ENCODE results near the gene COX6B2. TPM values are rescaled to one million over a fixed set of nuclear protein-coding genes. Genes with fewer than 3 reads are reported as not detected.

The COX6B2 gene
- polyA plus RNA-seq, 1 donor = 0.15 TPM

GRCh38 chr19:55362174-55362989 lies 7.9 kb upstream of the COX6B2 start:
- DNase-seq (ENCODE audit: low read depth) = no peak

GRCh38 chr19:55360902-55361301 lies 6.4 kb upstream of the COX6B2 start:
- DNase-seq (ENCODE audit: low read depth) = no peak

DNA sequence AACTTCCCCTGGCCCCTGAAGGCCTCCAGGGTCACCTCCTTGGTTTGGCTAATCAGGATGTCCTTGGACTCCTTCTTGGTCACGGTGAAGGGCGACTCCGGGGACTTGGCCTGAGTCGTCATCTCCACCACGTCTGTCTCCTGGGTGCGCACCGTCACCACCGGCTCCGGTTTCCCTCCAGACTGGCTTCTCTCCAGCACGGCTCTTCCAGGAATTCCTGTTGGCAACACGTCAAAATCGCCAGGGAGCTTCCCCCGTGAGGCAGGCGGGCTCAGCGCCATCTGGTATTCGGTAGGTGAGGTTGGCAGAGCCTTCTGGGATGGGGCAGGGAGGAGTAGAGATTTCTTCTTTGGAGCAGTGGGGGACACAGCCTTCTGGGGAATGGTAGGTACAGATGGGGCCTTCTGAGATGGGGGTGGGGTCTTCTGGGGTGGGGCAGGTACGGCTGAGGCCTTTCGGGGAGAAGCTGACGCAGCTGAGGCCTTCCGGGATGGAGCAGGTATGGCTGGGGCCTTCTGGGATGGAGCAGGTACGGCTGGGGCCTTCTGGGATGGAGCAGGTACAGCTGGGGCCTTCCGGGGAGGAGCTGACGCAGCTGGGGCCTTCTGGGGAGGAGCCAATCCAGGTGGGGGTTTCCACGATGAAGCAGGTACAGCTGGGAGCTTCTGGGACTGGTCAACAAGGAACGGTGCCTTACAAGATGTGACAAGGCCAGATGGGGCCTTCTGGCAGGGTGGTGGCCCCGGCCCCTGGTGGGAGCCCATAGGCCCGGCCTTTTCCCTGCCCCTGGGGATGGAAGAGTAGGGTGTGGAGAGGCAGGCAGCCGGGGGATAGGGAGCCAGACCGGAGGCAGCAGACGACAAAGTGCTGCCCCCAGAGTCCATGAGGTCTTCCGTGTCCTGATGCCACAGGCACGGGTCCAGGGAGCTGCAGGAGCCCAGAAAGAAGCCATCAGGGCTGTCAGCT lies 4.7 kb upstream of the COX6B2 start:
- no peak for DNase-seq (ENCODE audit: low read depth)

DNA sequence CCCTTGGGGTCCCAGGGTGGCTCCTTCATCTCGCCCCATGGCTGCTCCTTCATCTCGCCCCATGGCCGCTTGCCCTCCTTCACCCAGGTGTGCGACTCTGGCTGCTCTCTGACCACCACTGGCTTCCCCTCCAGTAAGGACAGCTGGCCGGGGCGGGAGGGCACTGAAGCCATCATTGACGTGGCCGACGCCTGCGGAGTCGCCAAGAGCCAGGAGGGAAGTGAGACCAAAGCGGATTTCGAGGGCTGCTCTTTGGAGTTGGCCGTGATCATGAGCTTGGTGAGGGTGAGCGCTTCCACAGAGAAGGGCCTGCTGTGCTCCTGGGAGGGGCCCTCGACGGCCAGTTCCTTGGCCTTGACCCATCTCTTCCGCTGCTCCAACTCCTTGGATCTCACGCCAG lies 4.0 kb upstream of the COX6B2 start:
- no peak for DNase-seq (ENCODE audit: low read depth)

DNA sequence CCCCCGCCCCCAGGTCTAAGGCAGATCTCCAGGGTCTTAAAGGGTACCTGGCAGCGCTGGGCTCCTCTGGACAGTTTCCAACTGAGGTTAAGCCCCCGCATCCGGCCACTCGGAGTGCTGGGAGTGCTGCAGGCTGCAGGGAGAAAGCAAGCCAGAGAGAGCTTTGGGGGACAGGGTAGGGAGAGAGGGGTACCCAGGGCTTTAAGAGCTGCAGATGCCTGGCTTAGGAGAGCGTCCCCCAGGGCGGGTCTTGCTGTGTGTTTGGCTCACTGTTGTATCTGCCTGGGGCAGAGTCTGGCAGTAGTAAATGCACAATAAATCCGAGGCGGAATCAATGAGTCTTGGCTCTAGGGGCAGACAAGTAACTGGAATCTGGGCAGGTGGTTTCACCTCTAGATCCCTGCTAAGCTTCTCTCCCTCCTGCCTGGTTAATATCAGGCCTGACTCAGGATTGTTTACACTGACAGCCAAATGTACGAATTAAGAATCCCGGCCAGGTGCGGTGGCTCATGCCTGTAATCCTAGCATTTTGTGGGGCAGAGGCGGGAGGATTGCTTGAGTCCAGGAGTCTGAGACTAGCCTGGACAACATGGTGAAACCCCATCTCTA lies 798 bp upstream of the COX6B2 start:
- no peak for DNase-seq (ENCODE audit: low read depth)

- no peak for DNase-seq (ENCODE audit: low read depth)
Measured at GRCh38 chr19:55353803-55354697, 469 bp downstream of the COX6B2 start.

DNA sequence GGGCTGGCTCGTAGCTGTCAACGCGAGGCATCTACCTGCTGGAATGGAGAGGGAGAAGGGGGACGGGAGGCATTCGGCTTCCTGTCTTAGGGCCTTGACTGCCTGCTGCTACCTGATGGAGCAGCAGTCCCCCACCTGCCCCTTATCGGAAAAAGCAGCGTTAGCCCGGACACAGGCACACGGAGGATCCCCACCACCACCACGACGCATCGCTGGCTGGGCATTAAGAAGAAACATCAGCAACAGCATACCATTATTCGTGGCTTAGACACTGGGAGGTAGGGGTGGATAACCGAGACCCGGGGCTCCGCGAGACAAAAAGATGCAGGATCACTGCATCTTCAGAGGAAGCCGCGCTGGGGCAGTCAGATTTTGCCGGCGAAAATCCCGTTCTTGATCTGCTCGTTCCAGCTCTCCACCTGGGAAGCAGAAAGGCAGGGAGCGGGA lies 1.1 kb downstream of the COX6B2 start:
- no peak for DNase-seq (ENCODE audit: low read depth)

DNA sequence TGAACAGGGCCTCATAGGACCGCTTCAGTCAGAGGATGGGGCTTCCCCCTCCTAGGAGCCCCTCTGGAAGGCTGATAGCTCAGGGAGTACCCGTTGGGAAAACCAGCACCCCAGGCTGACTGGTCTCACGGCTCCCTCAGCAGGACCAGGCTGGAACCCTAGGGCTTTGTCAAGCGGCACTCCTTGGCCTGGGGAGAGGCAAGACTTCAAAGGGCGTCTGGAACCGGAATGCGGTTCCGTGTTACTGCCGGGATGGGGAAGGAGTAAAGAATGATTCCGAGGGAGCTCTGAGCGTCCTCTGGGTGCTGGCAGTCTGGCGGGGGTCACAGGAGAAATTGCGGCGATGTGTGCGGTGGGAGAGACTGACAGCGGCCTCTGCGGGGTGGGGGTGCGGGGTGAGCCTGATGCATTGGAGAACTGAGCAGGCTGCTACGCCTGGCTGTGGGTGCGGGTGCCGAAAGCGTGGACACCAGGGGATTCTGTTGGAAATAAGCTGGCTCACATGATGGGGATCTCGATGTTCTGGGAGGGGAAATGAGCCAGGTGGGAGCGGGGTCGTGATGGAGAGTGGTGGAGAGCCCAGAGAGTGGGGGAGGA lies 1.9 kb downstream of the COX6B2 start:
- no peak for DNase-seq (ENCODE audit: low read depth)

GRCh38 chr19:55352040-55352439 lies 2.5 kb downstream of the COX6B2 start:
- DNase-seq (ENCODE audit: low read depth) = no peak

GRCh38 chr19:55350620-55351315 lies 3.8 kb downstream of the COX6B2 start:
- no peak for DNase-seq (ENCODE audit: low read depth)

DNA sequence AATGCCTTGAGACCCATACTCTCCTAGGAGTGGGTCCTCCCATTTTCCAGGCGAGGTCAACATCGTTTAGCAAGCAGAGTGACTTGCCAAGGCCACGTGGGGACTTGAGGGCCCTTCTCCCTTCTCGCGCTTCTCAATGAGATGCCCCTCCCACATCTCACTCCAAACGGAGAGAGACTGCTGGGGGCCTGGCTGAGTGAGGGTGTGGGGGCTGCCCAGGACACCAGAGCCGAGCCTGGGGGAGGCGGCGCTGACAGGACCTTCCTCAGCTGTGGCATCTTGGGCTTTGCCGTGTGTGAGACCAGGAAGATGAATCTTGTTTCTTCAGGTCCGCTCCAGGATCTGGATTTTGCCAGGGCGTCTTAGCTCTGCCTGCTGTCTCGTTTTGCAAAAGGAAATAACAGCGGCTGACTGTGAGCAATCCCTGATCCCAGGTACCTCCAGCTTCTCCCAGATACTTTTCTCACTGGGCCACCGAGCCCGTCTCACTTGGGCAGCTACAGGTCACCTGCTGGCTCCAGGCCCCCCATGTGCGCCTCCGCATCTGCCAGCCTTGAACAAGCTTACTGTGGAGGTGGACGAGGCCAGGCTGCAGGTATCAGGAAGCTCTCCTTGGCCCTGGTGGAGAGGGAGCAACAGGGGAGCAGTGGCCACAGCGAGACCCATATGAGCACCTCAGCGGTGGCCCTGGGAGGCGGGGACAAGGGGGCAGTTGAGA lies 6.0 kb downstream of the COX6B2 start:
- DNase-seq (ENCODE audit: low read depth) = no peak

DNA sequence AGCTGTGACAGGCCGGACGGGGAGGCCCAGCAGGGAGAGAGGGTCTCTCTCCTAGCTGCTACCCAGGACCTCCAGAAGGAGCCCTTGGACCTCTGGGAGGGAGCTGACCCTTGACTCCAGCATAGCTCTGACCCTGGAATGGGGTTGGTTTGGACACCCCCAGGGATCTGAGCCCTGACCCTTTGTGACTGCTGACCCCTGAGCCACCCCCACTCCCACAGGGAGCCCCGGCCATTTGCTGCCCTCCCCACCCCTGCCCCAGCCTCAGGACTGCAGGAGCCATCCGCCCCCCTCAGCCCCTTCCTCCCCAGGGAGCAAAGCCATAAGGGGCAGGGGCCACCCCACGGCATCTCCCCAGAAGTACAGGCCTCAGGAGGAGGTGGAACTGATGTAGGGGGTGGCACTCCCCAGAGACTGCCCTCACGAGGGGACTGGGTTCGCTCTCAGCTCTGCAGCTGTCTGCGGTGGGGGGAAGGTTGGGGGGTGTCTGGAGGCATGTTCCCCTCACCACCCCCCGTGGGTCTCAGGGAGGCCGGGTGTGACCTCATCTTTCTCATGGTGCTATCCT lies 7.0 kb downstream of the COX6B2 start:
- DNase-seq (ENCODE audit: low read depth) = no peak

DNA sequence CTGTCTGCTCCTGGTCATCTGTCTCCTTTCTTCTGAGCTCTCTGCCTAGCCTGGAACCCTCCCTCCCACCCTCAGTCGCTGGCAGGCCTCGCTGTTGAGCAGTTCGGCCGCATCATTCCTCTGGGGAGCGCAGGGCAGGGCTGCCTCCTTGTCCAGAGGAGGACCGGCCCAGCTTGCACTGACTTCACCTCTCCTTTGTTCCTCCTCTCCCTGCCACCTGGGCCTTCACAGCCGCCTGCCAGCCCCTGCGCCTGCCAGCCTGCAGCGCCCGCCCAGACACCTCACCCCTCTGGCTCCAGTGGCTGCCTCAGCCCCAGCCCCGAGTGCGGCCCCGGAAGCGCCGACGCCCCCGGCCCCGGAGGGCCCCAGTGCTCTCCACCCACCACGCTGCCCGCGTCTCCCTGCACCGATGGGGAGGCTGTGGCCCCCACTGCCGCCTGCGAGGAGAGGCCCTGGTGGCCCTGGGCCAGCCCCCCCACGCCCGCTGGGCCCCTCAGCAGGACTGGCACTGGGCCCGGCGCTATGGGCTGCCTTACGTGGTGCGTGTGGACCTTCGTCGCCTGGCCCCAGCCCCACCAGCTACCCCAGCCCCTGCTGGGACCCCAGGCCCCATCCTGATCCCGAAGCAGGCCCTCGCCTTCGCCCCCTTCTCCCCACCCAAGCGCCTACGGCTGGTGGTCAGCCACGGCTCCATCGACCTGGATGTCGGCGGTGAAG lies 7.6 kb downstream of the COX6B2 start:
- no peak for DNase-seq (ENCODE audit: low read depth)

DNA sequence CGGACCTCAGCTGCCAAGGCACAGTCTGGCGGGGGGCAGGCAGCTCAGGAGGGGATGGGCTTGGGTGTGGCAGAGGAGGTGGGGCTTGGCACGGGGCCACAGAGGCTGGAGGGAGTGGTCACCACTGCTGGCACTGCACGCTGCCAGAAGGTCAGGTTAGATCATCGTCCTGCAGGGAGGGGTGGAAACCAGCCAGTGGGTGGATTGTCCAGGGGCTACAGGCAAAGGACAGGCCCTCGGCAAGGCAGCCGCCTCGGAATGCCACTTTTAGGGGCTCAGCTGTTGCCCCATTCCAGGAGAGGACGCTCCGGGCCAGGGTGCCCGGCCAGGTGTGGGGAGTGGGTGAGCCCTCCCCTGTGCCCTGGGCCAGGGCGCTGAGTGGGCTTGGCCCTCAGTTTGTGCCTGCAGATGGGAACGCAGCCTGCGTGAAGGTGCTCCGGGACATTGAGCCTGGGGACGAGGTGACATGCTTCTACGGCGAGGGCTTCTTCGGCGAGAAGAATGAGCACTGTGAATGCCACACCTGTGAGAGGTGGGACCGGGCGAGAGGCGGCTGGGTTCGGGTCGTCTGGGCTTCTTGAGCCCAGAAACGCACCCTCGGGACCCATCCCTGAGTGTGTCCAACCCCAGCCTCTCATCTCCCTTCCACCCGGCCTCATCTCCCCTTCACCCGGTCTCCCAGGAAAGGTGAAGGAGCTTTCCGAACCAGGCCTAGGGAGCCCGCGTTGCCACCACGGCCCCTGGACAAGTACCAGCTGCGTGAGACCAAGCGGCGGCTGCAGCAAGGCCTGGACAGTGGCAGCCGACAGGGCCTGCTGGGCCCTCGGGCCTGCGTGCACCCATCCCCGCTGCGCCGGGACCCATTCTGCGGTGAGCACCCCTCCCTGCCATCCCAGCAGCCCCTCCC lies 8.4 kb downstream of the COX6B2 start:
- no peak for DNase-seq (ENCODE audit: low read depth)

- DNase-seq (ENCODE audit: low read depth) = no peak
Measured at GRCh38 chr19:55345101-55345817, 9.3 kb downstream of the COX6B2 start.

GRCh38 chr19:55344444-55344843 lies 10.1 kb downstream of the COX6B2 start:
- DNase-seq (ENCODE audit: low read depth) = no peak
